ENCODE data around the gene TMEM233. TPM values are rescaled to one million over a fixed set of nuclear protein-coding genes. Genes with fewer than 3 reads are reported as not detected.

The TMEM233 gene
- total and polyA plus RNA-seq, 2 experiments from 2014 or later = 0.24 to 0.71 TPM

- TF ChIP-seq ETS1 (IDR thresholded peaks at IDR 0.05) (no peak), ZNF114 (CRISPR knock-in tag; IDR thresholded peaks at IDR 0.05) (no peak), EZH2 (IDR thresholded peaks at IDR 0.05; ENCODE audit: low read depth, unreplicated experiment) (no peak), CREB1 (CRISPR knock-in tag; IDR thresholded peaks at IDR 0.05; ENCODE audit: low read depth) (no peak), STAT1 (IDR thresholded peaks at IDR 0.05; ENCODE audit: unreplicated experiment) (no peak), NANOG (IDR thresholded peaks at IDR 0.05; ENCODE audit: borderline replicate concordance) (no peak)
- TF ChIP-seq, protein P1, sequence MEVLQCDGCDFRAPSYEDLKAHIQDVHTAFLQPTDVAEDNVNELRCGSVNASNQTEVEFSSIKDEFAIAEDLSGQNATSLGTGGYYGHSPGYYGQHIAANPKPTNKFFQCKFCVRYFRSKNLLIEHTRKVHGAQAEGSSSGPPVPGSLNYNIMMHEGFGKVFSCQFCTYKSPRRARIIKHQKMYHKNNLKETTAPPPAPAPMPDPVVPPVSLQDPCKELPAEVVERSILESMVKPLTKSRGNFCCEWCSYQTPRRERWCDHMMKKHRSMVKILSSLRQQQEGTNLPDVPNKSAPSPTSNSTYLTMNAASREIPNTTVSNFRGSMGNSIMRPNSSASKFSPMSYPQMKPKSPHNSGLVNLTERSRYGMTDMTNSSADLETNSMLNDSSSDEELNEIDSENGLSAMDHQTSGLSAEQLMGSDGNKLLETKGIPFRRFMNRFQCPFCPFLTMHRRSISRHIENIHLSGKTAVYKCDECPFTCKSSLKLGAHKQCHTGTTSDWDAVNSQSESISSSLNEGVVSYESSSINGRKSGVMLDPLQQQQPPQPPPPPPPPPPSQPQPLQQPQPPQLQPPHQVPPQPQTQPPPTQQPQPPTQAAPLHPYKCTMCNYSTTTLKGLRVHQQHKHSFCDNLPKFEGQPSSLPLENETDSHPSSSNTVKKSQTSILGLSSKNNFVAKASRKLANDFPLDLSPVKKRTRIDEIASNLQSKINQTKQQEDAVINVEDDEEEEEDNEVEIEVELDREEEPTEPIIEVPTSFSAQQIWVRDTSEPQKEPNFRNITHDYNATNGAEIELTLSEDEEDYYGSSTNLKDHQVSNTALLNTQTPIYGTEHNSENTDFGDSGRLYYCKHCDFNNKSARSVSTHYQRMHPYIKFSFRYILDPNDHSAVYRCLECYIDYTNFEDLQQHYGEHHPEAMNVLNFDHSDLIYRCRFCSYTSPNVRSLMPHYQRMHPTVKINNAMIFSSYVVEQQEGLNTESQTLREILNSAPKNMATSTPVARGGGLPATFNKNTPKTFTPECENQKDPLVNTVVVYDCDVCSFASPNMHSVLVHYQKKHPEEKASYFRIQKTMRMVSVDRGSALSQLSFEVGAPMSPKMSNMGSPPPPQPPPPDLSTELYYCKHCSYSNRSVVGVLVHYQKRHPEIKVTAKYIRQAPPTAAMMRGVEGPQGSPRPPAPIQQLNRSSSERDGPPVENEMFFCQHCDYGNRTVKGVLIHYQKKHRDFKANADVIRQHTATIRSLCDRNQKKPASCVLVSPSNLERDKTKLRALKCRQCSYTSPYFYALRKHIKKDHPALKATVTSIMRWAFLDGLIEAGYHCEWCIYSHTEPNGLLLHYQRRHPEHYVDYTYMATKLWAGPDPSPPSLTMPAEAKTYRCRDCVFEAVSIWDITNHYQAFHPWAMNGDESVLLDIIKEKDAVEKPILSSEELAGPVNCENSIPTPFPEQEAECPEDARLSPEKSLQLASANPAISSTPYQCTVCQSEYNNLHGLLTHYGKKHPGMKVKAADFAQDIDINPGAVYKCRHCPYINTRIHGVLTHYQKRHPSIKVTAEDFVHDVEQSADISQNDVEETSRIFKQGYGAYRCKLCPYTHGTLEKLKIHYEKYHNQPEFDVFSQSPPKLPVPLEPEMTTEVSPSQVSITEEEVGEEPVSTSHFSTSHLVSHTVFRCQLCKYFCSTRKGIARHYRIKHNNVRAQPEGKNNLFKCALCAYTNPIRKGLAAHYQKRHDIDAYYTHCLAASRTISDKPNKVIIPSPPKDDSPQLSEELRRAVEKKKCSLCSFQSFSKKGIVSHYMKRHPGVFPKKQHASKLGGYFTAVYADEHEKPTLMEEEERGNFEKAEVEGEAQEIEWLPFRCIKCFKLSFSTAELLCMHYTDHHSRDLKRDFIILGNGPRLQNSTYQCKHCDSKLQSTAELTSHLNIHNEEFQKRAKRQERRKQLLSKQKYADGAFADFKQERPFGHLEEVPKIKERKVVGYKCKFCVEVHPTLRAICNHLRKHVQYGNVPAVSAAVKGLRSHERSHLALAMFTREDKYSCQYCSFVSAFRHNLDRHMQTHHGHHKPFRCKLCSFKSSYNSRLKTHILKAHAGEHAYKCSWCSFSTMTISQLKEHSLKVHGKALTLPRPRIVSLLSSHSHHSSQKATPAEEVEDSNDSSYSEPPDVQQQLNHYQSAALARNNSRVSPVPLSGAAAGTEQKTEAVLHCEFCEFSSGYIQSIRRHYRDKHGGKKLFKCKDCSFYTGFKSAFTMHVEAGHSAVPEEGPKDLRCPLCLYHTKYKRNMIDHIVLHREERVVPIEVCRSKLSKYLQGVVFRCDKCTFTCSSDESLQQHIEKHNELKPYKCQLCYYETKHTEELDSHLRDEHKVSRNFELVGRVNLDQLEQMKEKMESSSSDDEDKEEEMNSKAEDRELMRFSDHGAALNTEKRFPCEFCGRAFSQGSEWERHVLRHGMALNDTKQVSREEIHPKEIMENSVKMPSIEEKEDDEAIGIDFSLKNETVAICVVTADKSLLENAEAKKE (CRISPR knock-in tag; IDR thresholded peaks at IDR 0.05) = no peak
Observed at GRCh38 chr12:119592232-119592631, 1.3 kb upstream of the TMEM233 start (continued).

- no peaks in the 10 kb centered on the region for H3K36me3 ChIP-seq (ENCODE audit: insufficient read depth)
- peak overlapping the region; percentile 90 for H3K4me3 Mint-ChIP-seq
- peaks cover 87% of the 10 kb centered on the region for H3K27me3 ChIP-seq (ENCODE audit: insufficient read depth)
- no peaks in the 10 kb centered on the region; the same call in 2 of the 3 replicates for H3K9me3 Mint-ChIP-seq
- H3K4me1 ChIP-seq (ENCODE audit: insufficient read depth) = 0 out of 2 replicates have a peak, but pooled peaks cover 4% of the 10 kb centered on the region
- H3K4me3 ChIP-seq = peak overlapping the region; percentile 82
- no peaks in the 10 kb centered on the region; the same call in 2 of the 3 replicates for H3K36me3 Mint-ChIP-seq (ENCODE audit: low read depth)
- DNase-seq (ENCODE audit: low spot score) (peak; percentile 62), ATAC-seq (peak; percentile 69)
- H3K9me2 ChIP-seq (ENCODE audit: insufficient read depth) = no peaks in the 10 kb centered on the region
- H3K27ac Mint-ChIP-seq = no peak overlapping the region
- no peaks in the 10 kb centered on the region for H3K79me2 ChIP-seq (replicated peaks; ENCODE audit: insufficient read depth)
- no peaks in the 10 kb centered on the region; the same call in 1 of the 2 replicates for H4K20me1 ChIP-seq (replicated peaks; ENCODE audit: insufficient read depth)
- H3K4me1 Mint-ChIP-seq = peaks cover 17% of the 10 kb centered on the region
- peaks cover 64% of the 10 kb centered on the region for H3K27me3 Mint-ChIP-seq (ENCODE audit: insufficient read depth, low read depth, poor library complexity)
- H2AFZ ChIP-seq = peak overlapping the region; percentile 100
- H3K4me2 ChIP-seq = peak overlapping the region; percentile 97
- TF ChIP-seq POLR2AphosphoS5 (IDR thresholded peaks at IDR 0.05; ENCODE audit: low read depth) = no peak
- no peak for TF ChIP-seq NANOG (IDR thresholded peaks at IDR 0.05; ENCODE audit: borderline replicate concordance)
- H3K27ac ChIP-seq (ENCODE audit: low read depth) = no peak overlapping the region
- no peaks in the 10 kb centered on the region for H3F3A ChIP-seq (replicated peaks; ENCODE audit: low read depth)
Observed at GRCh38 chr12:119594399-119594730, 791 bp downstream of the TMEM233 start.

Measured in GM23338 (cell line).